OCI-LY7 (cell line): Measurements from ENCODE around the gene GADD45B. TPM values are rescaled to one million over a fixed set of nuclear protein-coding genes. Genes with fewer than 3 reads are reported as not detected.
"Not testable (repeated sequence)": the region's sequence is repeated elsewhere in the genome, so short reads cannot be mapped to it uniquely, and the experiment has no call there.

Source experiments
- BruUV-seq: library from RNA; stranded (reverse); fragments of 400-500 nt; replicated peaks from 2 replicates; lab custom pipeline; 2021; lab: Mats Ljungman, UMichigan
- CTCF ChIA-PET: fragments of 300-600 bp; sonication (Branson Sonifier 250); formaldehyde crosslinking; loops from one replicate; lab custom pipeline; 2022; ENCODE audit warnings: antibody characterized with exemption; ENCODE audit not compliant: unreplicated experiment; lab: Charles Lee
- POLR2A ChIA-PET: fragments of 300-600 bp; sonication (Branson Sonifier 250); formaldehyde crosslinking; loops from one replicate; lab custom pipeline; 2022; ENCODE audit warnings: antibody characterized with exemption; lab: Charles Lee
- DNase-seq: peaks from one replicate; pipeline ENCODE4 v3.0.0-alpha.2; 2015; ENCODE audit warnings: low spot score
- H2AFZ ChIP-seq: fragments of 200-600 bp; sonication (generic), shearing (Covaris generic); 2 replicates; pipeline ENCODE4 v1.6.1; 2014; ENCODE audit warnings: mild to moderate bottlenecking, antibody characterized with exemption, low read length, moderate library complexity
- H3K27ac ChIP-seq: fragments of 200-600 bp; sonication (generic); 2 replicates; pipeline ENCODE4 v1.5.1; 2014; ENCODE audit warnings: mixed run types, low read depth, mild to moderate bottlenecking, moderate library complexity, low read length, inconsistent platforms; ENCODE audit not compliant: poor library complexity, severe bottlenecking
- H3K36me3 ChIP-seq: fragments of 200-600 bp; sonication (generic); 2 replicates; pipeline ENCODE4 v1.6.1; 2014; ENCODE audit warnings: mild to moderate bottlenecking, antibody characterized with exemption, low read length, moderate library complexity, mixed read lengths; ENCODE audit not compliant: insufficient read depth
- H3K4me1 ChIP-seq: fragments of 200-600 bp; sonication (generic); 2 replicates; pipeline ENCODE4 v1.5.1; 2014; ENCODE audit warnings: mild to moderate bottlenecking, low read length; ENCODE audit not compliant: insufficient read depth, poor library complexity, severe bottlenecking
- H3K4me2 ChIP-seq: fragments of 200-600 bp; sonication (generic); 2 replicates; pipeline ENCODE4 v1.6.1; 2014; ENCODE audit warnings: mild to moderate bottlenecking, low read length
- H3K4me3 ChIP-seq: fragments of 200-600 bp; sonication (generic); 2 replicates; pipeline ENCODE4 v1.5.1; 2014; ENCODE audit warnings: mild to moderate bottlenecking, low read depth, low read length; ENCODE audit not compliant: poor library complexity, severe bottlenecking
- H3K79me2 ChIP-seq: fragments of 200-600 bp; sonication (generic); 2 replicates; pipeline ENCODE4 v1.6.1; 2016; ENCODE audit warnings: low read depth, mild to moderate bottlenecking, low read length, moderate library complexity, mixed read lengths; ENCODE audit not compliant: insufficient read depth
- H3K9me2 ChIP-seq: fragments of 200-600 bp; sonication (generic); 2 replicates; pipeline ENCODE4 v1.6.1; 2016; ENCODE audit warnings: mild to moderate bottlenecking, low read length, mixed read lengths; ENCODE audit not compliant: insufficient read depth
- H3K9me3 ChIP-seq: fragments of 200-600 bp; sonication (generic); 2 replicates; pipeline ENCODE4 v1.6.1; 2014; ENCODE audit warnings: mild to moderate bottlenecking, mixed run types, low read length, mixed read lengths
- H4K20me1 ChIP-seq: fragments of 200-600 bp; sonication (generic); 2 replicates; pipeline ENCODE4 v1.6.1; 2014; ENCODE audit warnings: mild to moderate bottlenecking, antibody characterized with exemption, low read length, moderate library complexity, mixed read lengths; ENCODE audit not compliant: insufficient read depth
- CTCF ChIP-seq: fragments of 200-600 bp; sonication (generic); conservative IDR thresholded peaks from 2 replicates; pipeline ENCODE4 v1.5.1; 2014; ENCODE audit warnings: mild to moderate bottlenecking, antibody characterized with exemption, low read length, moderate library complexity, mixed read lengths
- EZH2phosphoT487 ChIP-seq: fragments of 200-600 bp; sonication (generic); IDR thresholded peaks from 2 replicates; pipeline ENCODE4 v1.6.1; 2018; ENCODE audit warnings: low read depth, borderline replicate concordance, mild to moderate bottlenecking, mixed run types, antibody characterized with exemption, low read length, moderate library complexity, mixed read lengths
- intact Hi-C: fragments of 100-400 bp; cut with micrococcal nuclease; formaldehyde crosslinking; loops from one replicate; pipeline ENCODE4 v1.10.0; 2022; ENCODE audit not compliant: unreplicated experiment
- total RNA-seq, 2 experiments: library from RNA; depleted of rRNA in 1 of 2; stranded (reverse); fragments of >200 nt in 1 of 2; shearing (Covaris generic) in 1 of 2; gene quantifications; 2 replicates each; pipeline ENCODE4 v1.2.3, GENCODE V29; 2014 to 2022

The GADD45B gene
- total RNA-seq, 2 experiments from 2014 or later: 40.5 to 98.4 TPM

- H3K9me2 ChIP-seq: no peaks in the 10 kb centered on the region
- H3K4me3 ChIP-seq: no peak overlapping the region
- no peak overlapping the region; the same call in 1 of the 2 replicates for H3K4me2 ChIP-seq
- no peak for TF ChIP-seq CTCF
- no peak for TF ChIP-seq EZH2phosphoT487
- no peaks in the 10 kb centered on the region for H3K79me2 ChIP-seq
- no peak overlapping the region for H3K27ac ChIP-seq
- H2AFZ ChIP-seq: no peak overlapping the region
- peaks cover 17% of the 10 kb centered on the region for H3K4me1 ChIP-seq
- no peaks in the 10 kb centered on the region for H3K36me3 ChIP-seq
- ChIA-PET CTCF (no interaction called here), POLR2A (no interaction called here)
- no TSS peak for BruUV-seq
- H4K20me1 ChIP-seq: no peaks in the 10 kb centered on the region
- intact Hi-C loops: no loop called here
- no peak for DNase-seq
- no peaks in the 10 kb centered on the region for H3K9me3 ChIP-seq
These were observed 27.7 kb downstream of the GADD45B start for GRCh38 chr19:2503521-2504109.

GRCh38 chr19:2506656-2507055, 30.7 kb downstream of the GADD45B start:
- H3K9me3 ChIP-seq, H3K4me2 ChIP-seq, H3K79me2 ChIP-seq, H3K36me3 ChIP-seq, H3K27ac ChIP-seq, H4K20me1 ChIP-seq, DNase-seq, CTCF ChIA-PET, H3K9me2 ChIP-seq, BruUV-seq, H3K4me3 ChIP-seq, H2AFZ ChIP-seq, intact Hi-C loops: not testable (repeated sequence)
- POLR2A ChIA-PET: interaction anchor here (0.6 kb wide), 1 partner anchor 319 kb away, joined by 3 read pairs; no protein-coding TSS in a partner anchor
- peaks cover 11% of the 10 kb centered on the region for H3K4me1 ChIP-seq

GRCh38 chr19:2507109-2507508, 31.2 kb downstream of the GADD45B start:
- no peak overlapping the region for H3K27ac ChIP-seq

More at GRCh38 chr19:2507109-2507508, 31.2 kb downstream of the GADD45B start:
- H3K79me2 ChIP-seq: no peaks in the 10 kb centered on the region
- ChIA-PET POLR2A (interaction anchor here (0.6 kb wide), 1 partner anchor 319 kb away, joined by 3 read pairs; no protein-coding TSS in a partner anchor), CTCF (no interaction called here)
- H2AFZ ChIP-seq: no peak overlapping the region
- H3K9me3 ChIP-seq: no peaks in the 10 kb centered on the region
- H3K4me2 ChIP-seq: peak overlapping the region; percentile 1; the same call in 1 of the 2 replicates
- TF ChIP-seq EZH2phosphoT487 (no peak), CTCF (no peak)
- DNase-seq: peak; percentile 29
- no peaks in the 10 kb centered on the region for H4K20me1 ChIP-seq
- peaks cover 11% of the 10 kb centered on the region for H3K4me1 ChIP-seq
- no peaks in the 10 kb centered on the region for H3K36me3 ChIP-seq
- intact Hi-C loops: no loop called here
- no TSS peak for BruUV-seq
- H3K9me2 ChIP-seq: no peaks in the 10 kb centered on the region
- H3K4me3 ChIP-seq: no peak overlapping the region
